CD14-positive monocyte (primary cell): ENCODE measurements around the gene GGT5. TPM values are rescaled to one million over a fixed set of nuclear protein-coding genes. Genes with fewer than 3 reads are reported as not detected.
A peak's percentile ranks its signal among the peaks of the same experiment; 100 is the strongest.
"Not testable (repeated sequence)": the region's sequence is repeated elsewhere in the genome, so short reads cannot be mapped to it uniquely, and the experiment has no call there.

Experiments used
- DNase-seq, 3 donors: peaks; one replicate each; pipeline ENCODE4 v3.0.0-alpha.2; 2011 to 2022
- H2AFZ ChIP-seq: 2 replicates; pipeline ENCODE4 v1.6.0; 2012; ENCODE audit warnings: mild to moderate bottlenecking, low read depth, low read length, inconsistent platforms; ENCODE audit not compliant: insufficient read depth, poor library complexity, severe bottlenecking
- H3K27ac ChIP-seq, 2 donors: 1 replicate in 1 of 2; 2 replicates in 1 of 2; pipeline ENCODE4 v1.5.1; 2012 to 2013; ENCODE audit warnings: low read length in 2 of 2, control low read depth in 1 of 2, inconsistent platforms in 1 of 2, low read depth in 1 of 2, mild to moderate bottlenecking in 1 of 2
- H3K27me3 ChIP-seq, 2 donors: one replicate each; pipeline versions ENCODE4 v1.6.0 to v1.6.1; 2011 to 2013; ENCODE audit warnings: low read length in 2 of 2; ENCODE audit not compliant: control insufficient read depth in 2 of 2, insufficient read depth in 2 of 2
- H3K36me3 ChIP-seq, 2 donors: replicated peaks in 1 of 2; 1 replicate in 1 of 2; 2 replicates in 1 of 2; pipeline versions ENCODE4 v1.5.1 to v1.6.1; 2012 to 2013; ENCODE audit warnings: low read length in 2 of 2, control low read depth in 1 of 2, inconsistent platforms in 1 of 2, mild to moderate bottlenecking in 1 of 2; ENCODE audit not compliant: insufficient read depth in 2 of 2, control insufficient read depth in 1 of 2
- H3K4me1 ChIP-seq, 2 donors: 1 replicate in 1 of 2; 2 replicates in 1 of 2; pipeline versions ENCODE4 v1.5.1 to v1.6.1; 2012 to 2013; ENCODE audit warnings: low read length in 2 of 2, control low read depth in 1 of 2, inconsistent platforms in 1 of 2, mild to moderate bottlenecking in 1 of 2, moderate library complexity in 1 of 2; ENCODE audit not compliant: insufficient read depth in 2 of 2, control insufficient read depth in 1 of 2
- H3K4me2 ChIP-seq: replicated peaks from 2 replicates; pipeline ENCODE3; 2012; ENCODE audit warnings: low read length, moderate library complexity, mild to moderate bottlenecking; ENCODE audit not compliant: poor library complexity, severe bottlenecking; ENCODE audit errors: extremely low read depth
- H3K4me3 ChIP-seq, 3 experiments: fragments of 200-600 bp in 1 of 3; sonication (generic) in 1 of 3; replicated peaks in 1 of 3; 1 replicate in 2 of 3; 2 replicates in 1 of 3; pipeline ENCODE4 v1.5.1; 2011 to 2013; ENCODE audit warnings: low read length in 3 of 3, mild to moderate bottlenecking in 3 of 3, control low read depth in 2 of 3, low read depth in 2 of 3, inconsistent platforms in 1 of 3, moderate library complexity in 1 of 3
- H3K79me2 ChIP-seq: 2 replicates; pipeline ENCODE4 v1.6.0; 2012; ENCODE audit warnings: mild to moderate bottlenecking, control low read depth, inconsistent platforms, low read length, moderate library complexity; ENCODE audit not compliant: insufficient read depth
- H3K9ac ChIP-seq: 2 replicates; pipeline ENCODE4 v1.6.0; 2017; ENCODE audit warnings: low read length, mild to moderate bottlenecking; ENCODE audit not compliant: insufficient read depth, poor library complexity, severe bottlenecking
- H3K9me3 ChIP-seq, 2 donors: replicated peaks in 1 of 2; 1 replicate in 1 of 2; 2 replicates in 1 of 2; pipeline versions ENCODE4 v1.5.1 to v1.6.1; 2012 to 2013; ENCODE audit warnings: low read length in 2 of 2, control low read depth in 1 of 2; ENCODE audit not compliant: control insufficient read depth in 1 of 2, insufficient read depth in 1 of 2
- H4K20me1 ChIP-seq: 2 replicates; pipeline ENCODE4 v1.6.0; 2012; ENCODE audit warnings: mild to moderate bottlenecking, low read length, control low read depth, moderate library complexity; ENCODE audit not compliant: insufficient read depth
- H3K27ac Mint-ChIP-seq, 7 donors: one replicate each; pipeline ENCODE4 v1.8.0; 2020; ENCODE audit warnings: mild to moderate bottlenecking in 7 of 7, mixed read lengths in 7 of 7, moderate library complexity in 6 of 7, inconsistent platforms in 2 of 7
- H3K27me3 Mint-ChIP-seq, 3 donors: one replicate each; pipeline ENCODE4 v1.8.0; 2021 to 2022; ENCODE audit warnings: low read depth in 3 of 3, mild to moderate bottlenecking in 3 of 3, mixed read lengths in 3 of 3, moderate library complexity in 3 of 3, inconsistent platforms in 1 of 3
- H3K36me3 Mint-ChIP-seq, 2 donors: one replicate each; pipeline ENCODE4 v1.8.0; 2020; ENCODE audit warnings: mixed read lengths in 2 of 2, inconsistent platforms in 1 of 2, mild to moderate bottlenecking in 1 of 2
- H3K4me1 Mint-ChIP-seq: one replicate; pipeline ENCODE4 v1.8.0; 2020; ENCODE audit warnings: mild to moderate bottlenecking, mixed read lengths
- H3K4me3 Mint-ChIP-seq, 2 donors: one replicate each; pipeline ENCODE4 v1.8.0; 2020; ENCODE audit warnings: mild to moderate bottlenecking in 2 of 2, mixed read lengths in 2 of 2, moderate library complexity in 1 of 2
- H3K9me3 Mint-ChIP-seq, 7 donors: one replicate each; pipeline ENCODE4 v1.8.0; 2020 to 2022; ENCODE audit warnings: mixed read lengths in 7 of 7, mild to moderate bottlenecking in 6 of 7, moderate library complexity in 6 of 7, inconsistent platforms in 2 of 7
- WGBS: methylation state at CpG from one replicate; pipeline ENCODE4 v1.1.5; 2013; ENCODE audit warnings: missing lambda C conversion rate; ENCODE audit not compliant: insufficient coverage; 5-methylcytosine and 5-hydroxymethylcytosine counted together
- intact Hi-C, 2 donors: fragments of 100-400 bp; cut with micrococcal nuclease; formaldehyde crosslinking; loops; one replicate each; pipeline versions ENCODE4 v1.15.0 to v1.15.1; 2023
- polyA plus RNA-seq, 3 donors: library from polyadenylated mRNA; depleted of rRNA in 1 of 3; unstranded in 2 of 3; stranded (reverse) in 1 of 3; fragments of 300-500 nt in 2 of 3; fragments of >200 nt in 1 of 3; fragmentation: Illumina TruSeq in 2 of 3; gene quantifications; 1 replicate in 2 of 3; 2 replicates in 1 of 3; pipeline ENCODE4 v1.2.3, GENCODE V29; 2012 to 2021
- TF ChIP-seq, protein P1 (sequence below): fragments of 200-600 bp; IDR thresholded peaks from one replicate; pipeline ENCODE4 v1.8.0; 2022; ENCODE audit warnings: antibody characterized with exemption, mild to moderate bottlenecking

The GGT5 gene
- polyA plus RNA-seq, 3 donors: 0.26 to 0.41 TPM; not detected in 1

DNA sequence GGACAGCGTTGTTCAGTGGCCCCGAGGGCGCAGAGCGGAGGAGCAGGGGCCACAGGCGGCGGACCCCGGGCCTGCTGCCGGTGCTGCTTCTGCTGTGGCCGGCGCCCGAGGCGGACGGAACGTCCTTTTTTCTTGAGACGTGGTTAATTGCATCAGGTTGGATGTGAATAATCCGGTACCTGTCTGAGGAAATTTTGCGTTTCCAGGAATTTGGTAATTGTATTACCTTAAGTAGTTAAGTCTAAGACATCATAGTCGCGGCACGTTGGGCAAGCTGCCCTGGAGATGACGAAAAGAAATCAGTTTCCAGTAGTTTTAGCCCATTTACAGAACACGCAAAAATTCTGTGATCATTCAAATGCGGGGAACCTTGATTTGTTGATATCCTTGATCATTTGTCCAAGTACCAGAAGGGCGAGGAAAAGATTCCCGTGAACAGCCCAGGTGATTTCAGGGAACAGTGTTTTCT lies 26.5 kb upstream of the GGT5 start:
- TF ChIP-seq, protein P1, sequence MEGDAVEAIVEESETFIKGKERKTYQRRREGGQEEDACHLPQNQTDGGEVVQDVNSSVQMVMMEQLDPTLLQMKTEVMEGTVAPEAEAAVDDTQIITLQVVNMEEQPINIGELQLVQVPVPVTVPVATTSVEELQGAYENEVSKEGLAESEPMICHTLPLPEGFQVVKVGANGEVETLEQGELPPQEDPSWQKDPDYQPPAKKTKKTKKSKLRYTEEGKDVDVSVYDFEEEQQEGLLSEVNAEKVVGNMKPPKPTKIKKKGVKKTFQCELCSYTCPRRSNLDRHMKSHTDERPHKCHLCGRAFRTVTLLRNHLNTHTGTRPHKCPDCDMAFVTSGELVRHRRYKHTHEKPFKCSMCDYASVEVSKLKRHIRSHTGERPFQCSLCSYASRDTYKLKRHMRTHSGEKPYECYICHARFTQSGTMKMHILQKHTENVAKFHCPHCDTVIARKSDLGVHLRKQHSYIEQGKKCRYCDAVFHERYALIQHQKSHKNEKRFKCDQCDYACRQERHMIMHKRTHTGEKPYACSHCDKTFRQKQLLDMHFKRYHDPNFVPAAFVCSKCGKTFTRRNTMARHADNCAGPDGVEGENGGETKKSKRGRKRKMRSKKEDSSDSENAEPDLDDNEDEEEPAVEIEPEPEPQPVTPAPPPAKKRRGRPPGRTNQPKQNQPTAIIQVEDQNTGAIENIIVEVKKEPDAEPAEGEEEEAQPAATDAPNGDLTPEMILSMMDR: no peak
- Histone ChIP-seq H3K27me3 (no peaks in the 10 kb centered on the region), H3K4me3 (peak overlapping the region; percentile 92 to 98 (median 94)), H3K4me1 (peaks cover 13 to 23% of the 10 kb centered on the region in 2 donors), H3K79me2 (peaks cover 55% of the 10 kb centered on the region), H2AFZ (peak overlapping the region; percentile 96), H3K36me3 (no peaks in the 10 kb centered on the region), H3K9ac (peak overlapping the region; percentile 88), H3K4me2 (peak overlapping the region; percentile 88), H3K9me3 (no peaks in the 10 kb centered on the region), H4K20me1 (peaks cover 13% of the 10 kb centered on the region), H3K27ac (peak overlapping the region; percentile 83 to 89)
- Mint-ChIP-seq H3K9me3 (no peaks in the 10 kb centered on the region), H3K36me3 (peaks cover 0 to 11% of the 10 kb centered on the region in 2 donors), H3K4me1 (peaks cover 35% of the 10 kb centered on the region), H3K27ac (peak overlapping the region; percentile 83 to 91 (median 85)), H3K27me3 (no peaks in the 10 kb centered on the region), H3K4me3 (peak overlapping the region; percentile 86 to 90)
- intact Hi-C loops: no loop called here
- WGBS: 2% methylated on average over 25 of the region's 25 CpGs
- peak; percentile 6 to 46 (median 45) for DNase-seq

DNA sequence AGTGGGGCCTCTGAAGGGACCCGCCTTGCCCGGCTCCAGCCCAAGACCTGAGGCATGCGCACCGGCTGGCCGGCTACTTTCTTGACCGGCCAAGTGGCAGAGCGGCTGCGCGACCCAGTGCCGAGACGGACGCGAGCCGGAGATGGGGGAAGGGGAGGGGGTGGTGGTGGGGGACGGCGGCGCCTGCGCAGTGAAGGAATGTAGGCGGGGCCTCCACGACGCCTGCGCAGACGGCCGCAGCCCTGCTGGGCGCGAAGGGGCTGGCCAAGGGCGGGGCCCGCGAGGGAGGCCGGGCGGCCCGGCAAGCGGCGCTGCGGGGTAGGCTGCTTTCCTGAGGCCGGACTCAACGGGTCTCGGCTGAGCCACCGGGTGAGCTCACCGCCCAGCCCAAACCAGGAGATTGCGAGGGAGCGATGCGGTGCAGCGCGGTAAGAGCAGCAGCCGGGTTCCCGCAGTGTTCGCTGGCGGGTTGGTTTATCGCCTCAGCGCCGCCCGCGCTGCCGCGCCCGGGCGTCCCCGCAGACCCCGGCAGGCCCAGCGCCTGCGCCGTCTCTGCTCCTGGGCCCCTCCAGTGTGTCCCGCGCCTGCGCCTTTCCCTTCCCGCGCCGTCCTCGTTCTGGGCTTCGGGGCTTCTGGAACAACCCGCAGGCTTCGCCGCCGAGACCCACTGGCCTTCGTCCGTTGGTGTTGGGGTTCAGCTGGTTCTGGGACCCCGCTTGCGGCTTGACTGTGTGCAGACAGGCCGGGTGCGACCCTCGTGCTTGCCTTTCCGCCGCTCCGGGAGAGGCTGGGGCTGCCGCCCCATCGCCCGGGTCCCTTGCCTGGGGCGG lies 25.9 kb upstream of the GGT5 start, which contains the start of gene SPECC1L:
Gene SPECC1L, plus strand, starts transcription at position 276 of the 830 bp plus-strand sequence. CDS start 31,401 bp downstream, outside the sequence.
- H3K4me1 ChIP-seq: peaks cover 13 to 23% of the 10 kb centered on the region in 2 donors
- peak within 1 kb of the TSS; percentile 88 for H3K4me2 ChIP-seq
- peak within 1 kb of the TSS; percentile 96 for H2AFZ ChIP-seq
- H3K36me3 ChIP-seq: no peaks in the 10 kb centered on the region
- under 1% methylated on average over 81 of the region's 89 CpGs for WGBS
- H3K9me3 ChIP-seq: no peaks in the 10 kb centered on the region
- H3K27ac ChIP-seq: peak within 1 kb of the TSS; percentile 83 to 89
- peak within 1 kb of the TSS; percentile 88 for H3K9ac ChIP-seq
- Mint-ChIP-seq H3K27me3 (no peaks in the 10 kb centered on the region), H3K9me3 (no peaks in the 10 kb centered on the region), H3K4me1 (peaks cover 32% of the 10 kb centered on the region), H3K27ac (peak within 1 kb of the TSS; percentile 85 to 94 (median 91)), H3K36me3 (peaks cover 0 to 6% of the 10 kb centered on the region in 2 donors), H3K4me3 (peak within 1 kb of the TSS; percentile 86 to 90)
- intact Hi-C loops: no loop called here
- TF ChIP-seq, protein P1: no peak
- no peaks in the 10 kb centered on the region for H3K27me3 ChIP-seq
- H3K79me2 ChIP-seq: peaks cover 48% of the 10 kb centered on the region
- H4K20me1 ChIP-seq: peaks cover 11% of the 10 kb centered on the region
- peak within 1 kb of the TSS; percentile 92 to 98 (median 94) for H3K4me3 ChIP-seq
- DNase-seq: peak; percentile 87 to 91 (median 91)

DNA sequence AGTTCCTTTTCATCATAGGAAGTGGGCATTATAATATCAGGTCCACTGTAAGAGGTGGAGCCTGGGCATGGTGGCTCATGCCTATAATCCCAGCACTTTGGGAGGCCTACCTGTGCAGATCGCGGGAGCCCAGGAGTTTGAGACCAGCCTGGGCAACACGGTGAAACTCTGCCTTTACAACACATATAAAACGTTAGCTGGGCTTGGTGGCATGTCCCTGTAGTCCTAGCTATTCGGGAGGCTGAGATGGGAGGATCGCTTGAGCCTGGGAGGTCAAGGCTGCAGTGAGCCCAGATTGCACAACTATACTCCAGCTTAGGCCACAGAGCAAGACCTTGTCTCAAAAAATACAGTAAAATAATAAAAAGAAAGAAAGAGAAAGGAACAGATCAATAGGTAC lies 21.6 kb upstream of the GGT5 start:
- H3K36me3 ChIP-seq, H3K4me3 ChIP-seq, H3K9me3 Mint-ChIP-seq, DNase-seq, H3K4me3 Mint-ChIP-seq, H3K9ac ChIP-seq, H3K36me3 Mint-ChIP-seq, H3K27me3 ChIP-seq, H3K4me2 ChIP-seq, H3K9me3 ChIP-seq, H3K27ac ChIP-seq, H3K27me3 Mint-ChIP-seq, H3K4me1 ChIP-seq, H2AFZ ChIP-seq, intact Hi-C loops, H3K79me2 ChIP-seq, H4K20me1 ChIP-seq: not testable (repeated sequence)
- peaks cover 11% of the 10 kb centered on the region for H3K4me1 Mint-ChIP-seq
- H3K27ac Mint-ChIP-seq: peak overlapping the region in 1 of 7 donors; percentile 80
- 100% methylated on average over 3 of the region's 6 CpGs for WGBS
